GM12875 (cell line): ENCODE results near the gene SCAF1.
"Not testable (repeated sequence)": the region's sequence is repeated elsewhere in the genome, so short reads cannot be mapped to it uniquely, and the experiment has no call there.

Source experiments
- H3K4me3 ChIP-seq: one replicate; pipeline ENCODE4 v1.5.1; 2011; ENCODE audit warnings: low read depth, low read length, control low read depth
- CTCF ChIP-seq: IDR thresholded peaks from 2 replicates; pipeline ENCODE4 v1.5.1; 2011; ENCODE audit warnings: low read depth, mild to moderate bottlenecking, control low read depth, inconsistent platforms, low read length, moderate library complexity, borderline replicate concordance; ENCODE audit not compliant: insufficient read depth

The SCAF1 gene

DNA sequence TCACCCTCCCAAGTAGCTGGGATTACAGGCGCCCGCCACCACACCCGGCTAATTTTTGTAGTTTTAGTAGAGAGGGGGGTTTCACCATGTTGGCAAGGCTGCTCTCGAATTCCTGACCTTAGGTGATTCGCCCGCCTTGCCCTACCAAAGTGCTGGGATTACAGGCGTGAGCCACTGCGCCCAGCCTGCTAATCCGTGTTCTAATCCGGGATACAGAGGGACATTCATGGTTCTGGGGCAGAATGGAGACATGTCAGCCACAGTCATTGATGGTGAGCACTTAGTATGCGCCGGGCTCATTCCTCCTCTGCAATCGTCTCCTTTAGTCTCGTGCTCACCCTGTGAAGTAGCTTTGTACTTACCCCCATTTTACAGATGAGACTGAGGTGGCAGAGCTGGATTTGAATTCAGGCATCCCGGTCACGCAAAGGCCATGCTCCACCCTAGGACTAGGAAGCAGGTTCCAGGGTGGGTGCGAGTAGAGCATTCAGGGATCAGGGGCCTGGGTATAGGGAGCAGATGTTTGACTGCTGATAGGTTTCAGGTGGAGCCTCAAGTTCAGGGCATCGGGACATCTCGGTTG, 10.3 kb upstream of the SCAF1 start:
- TF ChIP-seq CTCF = no peak
- H3K4me3 ChIP-seq = no peak overlapping the region

DNA sequence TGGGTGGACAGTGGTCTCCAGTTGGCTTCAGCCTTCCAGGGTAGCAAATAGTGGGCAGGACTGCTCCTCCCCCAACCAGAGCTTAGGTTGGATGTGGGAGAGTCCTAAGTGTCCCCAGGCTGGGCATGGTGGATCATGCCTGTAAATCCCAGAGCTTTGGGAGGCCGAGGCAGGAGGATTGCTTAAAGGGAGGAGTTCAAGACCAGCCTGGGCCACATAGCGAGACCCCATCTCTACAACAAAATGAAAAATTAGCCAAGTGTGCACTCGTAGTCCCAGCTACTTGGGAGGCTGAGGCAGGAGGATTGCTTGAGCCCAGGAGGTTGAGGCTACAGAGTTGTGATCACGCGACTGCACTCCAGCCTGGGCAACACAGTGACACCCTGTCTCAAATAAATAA, 9.4 kb upstream of the SCAF1 start:
- no peak overlapping the region for H3K4me3 ChIP-seq
- no peak for TF ChIP-seq CTCF

GRCh38 chr19:49633273-49633672, 8.7 kb upstream of the SCAF1 start:
- not testable (repeated sequence) for H3K4me3 ChIP-seq

GRCh38 chr19:49635530-49636232, 6.3 kb upstream of the SCAF1 start:
- TF ChIP-seq CTCF = no peak
- no peak overlapping the region for H3K4me3 ChIP-seq

GRCh38 chr19:49636233-49636932, 5.6 kb upstream of the SCAF1 start:
- no peak overlapping the region for H3K4me3 ChIP-seq
- no peak for TF ChIP-seq CTCF

GRCh38 chr19:49637821-49638738, 3.9 kb upstream of the SCAF1 start:
- no peak overlapping the region for H3K4me3 ChIP-seq
- no peak for TF ChIP-seq CTCF
